Body of pancreas (tissue), 4 donors: ENCODE measurements around the gene CYP19A1. TPM values are rescaled to one million over a fixed set of nuclear protein-coding genes. Genes with fewer than 3 reads are reported as not detected.

Experiments used
- ATAC-seq: fragments of 150-250 bp; one replicate; pipeline ENCODE4 v1.9.1; 2016
- DNase-seq, 4 donors: peaks; one replicate each; pipeline ENCODE4 v3.0.0-alpha.2; 2019
- H3K27ac ChIP-seq, 4 donors: fragments of 200-600 bp; sonication (generic); 1 replicate in 3 of 4; 2 replicates in 1 of 4; pipeline versions ENCODE4 v1.5.1 to v1.6.1; 2016 to 2019; ENCODE audit warnings: mild to moderate bottlenecking in 1 of 4, mixed read lengths in 1 of 4, moderate library complexity in 1 of 4
- H3K27me3 ChIP-seq, 2 donors: fragments of 200-600 bp; sonication (generic); one replicate each; pipeline ENCODE4 v1.6.0; 2016; ENCODE audit warnings: mild to moderate bottlenecking in 1 of 2
- H3K36me3 ChIP-seq, 2 donors: fragments of 200-600 bp; sonication (generic); replicated peaks in 1 of 2; 2 replicates each; pipeline ENCODE4 v1.5.1; 2016; ENCODE audit warnings: low read depth in 2 of 2; ENCODE audit not compliant: insufficient read depth in 1 of 2
- H3K4me1 ChIP-seq: fragments of 200-600 bp; sonication (generic); one replicate; pipeline ENCODE4 v1.6.0; 2016
- H3K4me3 ChIP-seq, 2 donors: fragments of 200-600 bp; sonication (generic); 1 replicate in 1 of 2; 2 replicates in 1 of 2; pipeline ENCODE4 v1.5.1; 2016 to 2019
- H3K9me3 ChIP-seq, 3 donors: fragments of 200-600 bp; sonication (generic); 1 replicate in 2 of 3; 2 replicates in 1 of 3; pipeline ENCODE4 v1.5.1; 2016
- POLR2A ChIP-seq, 3 donors: fragments of 450-650 bp; IDR thresholded peaks; one replicate each; pipeline ENCODE4 v1.6.1; 2016; ENCODE audit warnings: antibody characterized with exemption in 3 of 3, mild to moderate bottlenecking in 2 of 3
- WGBS, 2 donors: methylation state at CpG; one replicate each; pipeline ENCODE4 v1.1.5; 2017; 5-methylcytosine and 5-hydroxymethylcytosine counted together
- intact Hi-C: fragments of 100-400 bp; cut with DNase I; formaldehyde crosslinking; loops from one replicate; pipeline ENCODE4 v1.15.1; 2023
- total RNA-seq, 2 donors: library from RNA; depleted of rRNA; stranded (reverse); fragments of >200 nt; gene quantifications; one replicate each; pipeline ENCODE4 v1.1.0, GENCODE V29; 2016
- TF ChIP-seq, protein P1 (sequence below), 7 experiments: fragments of 450-650 bp in 4 of 7; fragments of 200-600 bp in 3 of 7; sonication (generic) in 3 of 7; IDR thresholded peaks; one replicate each; pipeline ENCODE4 v1.5.1; 2016 to 2019; ENCODE audit warnings: antibody characterized with exemption in 7 of 7

Gene CYP19A1
- total RNA-seq, 2 donors from 2014 or later = 0.26 TPM; not detected in 1

DNA sequence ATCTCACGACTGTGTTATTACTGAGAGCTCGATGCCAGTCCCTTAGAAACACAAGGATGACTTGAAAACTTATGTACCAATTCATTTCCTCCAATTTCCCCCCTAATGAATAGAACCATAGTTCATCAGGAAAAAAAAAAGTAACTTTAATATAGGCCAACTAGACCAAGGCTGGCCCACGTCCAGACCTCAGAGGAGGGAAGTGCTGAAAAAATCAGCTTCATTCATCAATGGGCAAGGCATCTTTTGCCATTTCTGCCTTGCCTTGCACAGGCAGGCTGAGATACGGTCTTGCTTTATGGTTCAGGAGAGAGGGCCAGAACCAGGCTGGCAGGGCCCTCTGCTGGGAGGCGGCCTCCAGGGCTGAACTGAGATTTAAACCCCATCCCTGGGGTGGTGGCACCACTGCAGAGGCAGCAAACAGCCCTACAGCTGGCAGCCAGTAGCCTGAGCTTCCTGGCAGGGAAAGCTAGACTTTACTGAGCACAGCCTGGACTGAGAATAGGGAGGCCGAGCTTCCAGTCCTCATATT lies 139.6 kb downstream of the CYP19A1 start:
- ATAC-seq (no peak), DNase-seq (no peak)
- Histone ChIP-seq H3K27ac (no peak overlapping the region), H3K9me3 (no peaks in the 10 kb centered on the region), H3K4me1 (no peaks in the 10 kb centered on the region), H3K27me3 (no peaks in the 10 kb centered on the region), H3K4me3 (no peak overlapping the region), H3K36me3 (no peaks in the 10 kb centered on the region)
- no peak for TF ChIP-seq POLR2A (IDR thresholded peaks at IDR 0.05)
- TF ChIP-seq, protein P1, sequence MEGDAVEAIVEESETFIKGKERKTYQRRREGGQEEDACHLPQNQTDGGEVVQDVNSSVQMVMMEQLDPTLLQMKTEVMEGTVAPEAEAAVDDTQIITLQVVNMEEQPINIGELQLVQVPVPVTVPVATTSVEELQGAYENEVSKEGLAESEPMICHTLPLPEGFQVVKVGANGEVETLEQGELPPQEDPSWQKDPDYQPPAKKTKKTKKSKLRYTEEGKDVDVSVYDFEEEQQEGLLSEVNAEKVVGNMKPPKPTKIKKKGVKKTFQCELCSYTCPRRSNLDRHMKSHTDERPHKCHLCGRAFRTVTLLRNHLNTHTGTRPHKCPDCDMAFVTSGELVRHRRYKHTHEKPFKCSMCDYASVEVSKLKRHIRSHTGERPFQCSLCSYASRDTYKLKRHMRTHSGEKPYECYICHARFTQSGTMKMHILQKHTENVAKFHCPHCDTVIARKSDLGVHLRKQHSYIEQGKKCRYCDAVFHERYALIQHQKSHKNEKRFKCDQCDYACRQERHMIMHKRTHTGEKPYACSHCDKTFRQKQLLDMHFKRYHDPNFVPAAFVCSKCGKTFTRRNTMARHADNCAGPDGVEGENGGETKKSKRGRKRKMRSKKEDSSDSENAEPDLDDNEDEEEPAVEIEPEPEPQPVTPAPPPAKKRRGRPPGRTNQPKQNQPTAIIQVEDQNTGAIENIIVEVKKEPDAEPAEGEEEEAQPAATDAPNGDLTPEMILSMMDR (IDR thresholded peaks at IDR 0.05) = no peak
- WGBS, 2 donors = 54 to 81% methylated on average over 5 to 6 of the region's 6 CpGs
- intact Hi-C loops = no loop called here

DNA sequence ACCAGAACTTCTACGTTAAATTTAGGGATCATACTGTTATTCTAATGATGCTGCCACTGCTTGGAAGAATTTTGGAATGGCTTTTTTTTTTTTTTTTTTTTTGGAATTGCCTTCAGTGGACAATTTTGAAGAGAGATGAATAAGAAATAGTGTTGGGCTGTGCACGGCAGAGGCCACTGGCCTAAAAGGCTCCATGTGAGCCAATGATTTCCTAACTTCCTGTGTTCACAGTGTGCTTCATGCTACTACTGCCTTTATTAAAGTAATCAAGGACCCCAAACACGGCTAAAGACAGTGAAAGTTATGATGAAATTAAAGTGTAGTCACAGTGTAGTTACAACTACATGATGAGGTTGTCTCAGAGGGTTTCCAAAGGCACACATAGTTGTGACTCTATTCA lies 142.9 kb downstream of the CYP19A1 start:
- H3K27ac ChIP-seq = no peak overlapping the region
- 42 to 47% methylated on average over 3 of the region's 3 CpGs for WGBS, 2 donors
- H3K4me3 ChIP-seq = no peak overlapping the region
- H3K9me3 ChIP-seq = no peaks in the 10 kb centered on the region
- TF ChIP-seq POLR2A (IDR thresholded peaks at IDR 0.05) = no peak
- TF ChIP-seq, protein P1 (IDR thresholded peaks at IDR 0.05) = no peak
- H3K36me3 ChIP-seq = no peaks in the 10 kb centered on the region
- peaks cover 6% of the 10 kb centered on the region for H3K4me1 ChIP-seq
- ATAC-seq (no peak), DNase-seq (no peak)
- intact Hi-C loops = no loop called here
- no peaks in the 10 kb centered on the region for H3K27me3 ChIP-seq

DNA sequence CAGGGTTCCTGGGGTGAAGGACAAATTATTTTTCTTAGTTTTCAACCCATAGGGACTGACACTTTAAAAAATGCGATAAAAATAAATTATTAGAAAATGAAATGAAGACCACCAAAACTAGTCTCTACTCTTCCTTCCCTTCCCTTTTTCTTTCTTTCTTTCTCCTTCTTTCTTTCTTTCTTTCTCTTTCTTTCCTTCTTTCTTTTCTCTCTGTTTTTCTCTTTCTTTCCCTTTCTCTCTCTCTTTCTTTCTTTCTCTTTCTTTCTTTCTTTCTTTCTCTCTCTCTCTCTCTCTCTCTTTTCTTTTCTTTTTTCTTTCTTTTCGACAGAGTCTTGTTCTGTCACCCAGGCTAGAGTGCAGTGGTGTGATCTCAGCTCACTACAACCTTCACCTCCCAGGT lies 144.4 kb downstream of the CYP19A1 start:
- no peak for ATAC-seq
- H3K27ac ChIP-seq = no peak overlapping the region
- DNase-seq = no peak
- intact Hi-C loops = no loop called here
- peaks cover 6% of the 10 kb centered on the region for H3K4me1 ChIP-seq
- H3K4me3 ChIP-seq = no peak overlapping the region
- no peaks in the 10 kb centered on the region for H3K9me3 ChIP-seq
- TF ChIP-seq, protein P1 (IDR thresholded peaks at IDR 0.05) = no peak
- TF ChIP-seq POLR2A (IDR thresholded peaks at IDR 0.05) = no peak
- WGBS, 2 donors = 66 to 84% methylated on average over 2 of the region's 2 CpGs
- H3K27me3 ChIP-seq = no peaks in the 10 kb centered on the region
- no peaks in the 10 kb centered on the region for H3K36me3 ChIP-seq

DNA sequence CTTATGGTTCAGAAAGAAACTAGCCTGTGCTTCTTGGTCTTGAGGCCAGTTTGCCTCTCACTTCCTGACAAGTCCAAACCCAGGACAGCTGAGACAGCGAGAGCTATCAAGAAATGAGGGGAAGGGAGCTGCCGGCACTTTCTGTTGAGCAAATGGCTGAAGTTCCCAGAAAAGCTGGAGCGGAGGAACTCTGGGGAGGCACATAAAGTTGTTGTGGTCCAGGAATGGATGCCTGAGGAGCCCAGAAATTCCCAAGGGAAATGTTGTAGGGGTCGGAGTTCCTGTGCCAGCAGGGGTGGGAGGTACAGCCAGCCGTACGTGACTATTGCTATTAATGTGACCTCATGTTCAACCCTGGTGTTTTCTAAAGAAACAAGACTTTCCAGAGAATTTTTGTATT lies 144.9 kb downstream of the CYP19A1 start:
- no peak for ATAC-seq

More for the DNA sequence above, 144.9 kb downstream of the CYP19A1 start:
- no peak for DNase-seq
- Histone ChIP-seq H3K27me3 (no peaks in the 10 kb centered on the region), H3K36me3 (no peaks in the 10 kb centered on the region), H3K27ac (no peak overlapping the region), H3K4me1 (peaks cover 6% of the 10 kb centered on the region), H3K4me3 (no peak overlapping the region), H3K9me3 (no peaks in the 10 kb centered on the region)
- 57 to 63% methylated on average over 6 of the region's 6 CpGs for WGBS, 2 donors
- TF ChIP-seq, protein P1 (IDR thresholded peaks at IDR 0.05) = no peak
- no peak for TF ChIP-seq POLR2A (IDR thresholded peaks at IDR 0.05)
- intact Hi-C loops = no loop called here
